WTC11 (cell line): ENCODE measurements around the gene CHAC1. TPM values are rescaled to one million over a fixed set of nuclear protein-coding genes. Genes with fewer than 3 reads are reported as not detected.

ENCODE experiments used
- ATAC-seq: fragments of 200-7000 bp; cut with Tn5 transposase; 2 replicates; pipeline ENCODE4 v1.10.0; 2021; ENCODE audit warnings: mild to moderate bottlenecking, moderate library complexity
- CTCF ChIA-PET: fragments of 300-600 bp; sonication (Branson Sonifier 250); formaldehyde crosslinking; loops from one replicate; lab custom pipeline; 2021; ENCODE audit warnings: antibody characterized with exemption; lab: Charles Lee
- POLR2A ChIA-PET: fragments of 350-600 bp; sonication (Branson Sonifier 250); formaldehyde crosslinking; loops from one replicate; lab custom pipeline; 2021; ENCODE audit warnings: antibody characterized with exemption; lab: Charles Lee
- DNase-seq: peaks from one replicate; pipeline ENCODE4 v3.0.0; 2021; ENCODE audit warnings: low spot score
- H3K27ac Mint-ChIP-seq: 2 replicates; pipeline ENCODE4 v1.8.0; 2021; ENCODE audit warnings: mixed read lengths
- H3K27me3 Mint-ChIP-seq: 2 replicates; pipeline ENCODE4 v1.8.0; 2021; ENCODE audit warnings: low read depth, mild to moderate bottlenecking, moderate library complexity, mixed read lengths
- H3K36me3 Mint-ChIP-seq: 2 replicates; pipeline ENCODE4 v1.8.0; 2021; ENCODE audit warnings: mixed read lengths
- H3K4me1 Mint-ChIP-seq: 2 replicates; pipeline ENCODE4 v1.8.0; 2022; ENCODE audit warnings: mixed read lengths
- H3K4me3 Mint-ChIP-seq: 2 replicates; pipeline ENCODE4 v1.8.0; 2021; ENCODE audit warnings: mild to moderate bottlenecking, moderate library complexity, mixed read lengths
- H3K9me3 Mint-ChIP-seq: 2 replicates; pipeline ENCODE4 v1.8.0; 2021; ENCODE audit warnings: mixed read lengths
- CBFB ChIP-seq: sonication (generic); formaldehyde crosslinking; IDR thresholded peaks from 2 replicates; pipeline ENCODE4 v1.8.1; 2022; ENCODE audit warnings: mild to moderate bottlenecking, low read depth, missing genetic modification reagents
- ELF4 ChIP-seq: sonication (generic); formaldehyde crosslinking; IDR thresholded peaks from 2 replicates; pipeline ENCODE4 v1.8.1; 2022; ENCODE audit warnings: low read depth, mild to moderate bottlenecking, moderate library complexity, missing genetic modification reagents
- ETV6 ChIP-seq: sonication (generic); formaldehyde crosslinking; IDR thresholded peaks from 2 replicates; pipeline ENCODE4 v1.8.1; 2022; ENCODE audit warnings: mild to moderate bottlenecking, missing genetic modification reagents
- FOXJ3 ChIP-seq: sonication (generic); formaldehyde crosslinking; IDR thresholded peaks from 2 replicates; pipeline ENCODE4 v1.9.0; 2021; ENCODE audit warnings: missing genetic modification reagents, mild to moderate bottlenecking, borderline replicate concordance
- FOXP1 ChIP-seq: sonication (generic); formaldehyde crosslinking; IDR thresholded peaks from 2 replicates; pipeline ENCODE4 v1.8.0; 2022; ENCODE audit warnings: missing genetic modification reagents, mild to moderate bottlenecking, moderate library complexity, borderline replicate concordance
- GTF2I ChIP-seq: fragments of 250-450 bp; sonication (Bioruptor Pico); conservative IDR thresholded peaks from 2 replicates; pipeline ENCODE4 v1.4.0; 2021; ENCODE audit warnings: mild to moderate bottlenecking
- JAZF1 ChIP-seq: fragments of 250-450 bp; sonication (Bioruptor Pico); IDR thresholded peaks from 2 replicates; pipeline ENCODE4 v1.9.0; 2021; ENCODE audit warnings: moderate library complexity, mild to moderate bottlenecking, inconsistent platforms
- MXD4 ChIP-seq: fragments of 250-450 bp; sonication (Bioruptor Pico); IDR thresholded peaks from 2 replicates; pipeline ENCODE4 v1.8.0; 2021; ENCODE audit warnings: mild to moderate bottlenecking, moderate library complexity, borderline replicate concordance
- NR2C2 ChIP-seq: sonication (generic); formaldehyde crosslinking; IDR thresholded peaks from 2 replicates; pipeline ENCODE4 v1.8.0; 2022; ENCODE audit warnings: mild to moderate bottlenecking, missing genetic modification reagents
- SMAD4 ChIP-seq: sonication (generic); formaldehyde crosslinking; IDR thresholded peaks from 2 replicates; pipeline ENCODE4 v1.8.0; 2022; ENCODE audit warnings: mild to moderate bottlenecking, missing genetic modification reagents
- TCF7 ChIP-seq: sonication (generic); formaldehyde crosslinking; IDR thresholded peaks from 2 replicates; pipeline ENCODE4 v1.8.0; 2022; ENCODE audit warnings: mild to moderate bottlenecking, low read depth, missing genetic modification reagents, moderate library complexity
- ZBTB21 ChIP-seq: sonication (generic); formaldehyde crosslinking; IDR thresholded peaks from 2 replicates; pipeline ENCODE4 v1.8.1; 2023; ENCODE audit warnings: mild to moderate bottlenecking, missing genetic modification reagents, borderline replicate concordance
- ZNF219 ChIP-seq: sonication (generic); formaldehyde crosslinking; IDR thresholded peaks from 2 replicates; pipeline ENCODE4 v1.8.0; 2023; ENCODE audit warnings: missing genetic modification reagents, mild to moderate bottlenecking, borderline replicate concordance
- ZNF317 ChIP-seq: sonication (generic); formaldehyde crosslinking; IDR thresholded peaks from 2 replicates; pipeline ENCODE4 v1.8.1; 2023; ENCODE audit warnings: low read depth, mild to moderate bottlenecking, moderate library complexity, missing genetic modification reagents, borderline replicate concordance
- ZNF416 ChIP-seq: fragments of 250-450 bp; sonication (Bioruptor Pico); IDR thresholded peaks from 2 replicates; pipeline ENCODE4 v1.9.0; 2021; ENCODE audit warnings: mild to moderate bottlenecking, inconsistent platforms
- ZNF423 ChIP-seq: fragments of 250-450 bp; sonication (Bioruptor Pico); IDR thresholded peaks from 2 replicates; pipeline ENCODE4 v2.1.2; 2022; ENCODE audit warnings: mild to moderate bottlenecking, moderate library complexity
- total RNA-seq: library from RNA; stranded (reverse); gene quantifications from 3 replicates; pipeline ENCODE4 v1.2.3, GENCODE V29; 2021
- TF ChIP-seq, protein P1 (sequence below): sonication (generic); formaldehyde crosslinking; IDR thresholded peaks from 2 replicates; pipeline ENCODE4 v1.8.1; 2023; ENCODE audit warnings: mild to moderate bottlenecking, missing genetic modification reagents, moderate library complexity
- TF ChIP-seq, protein P2 (sequence below): sonication (generic); formaldehyde crosslinking; IDR thresholded peaks from 2 replicates; pipeline ENCODE4 v1.8.0; 2023; ENCODE audit warnings: missing genetic modification reagents
- TF ChIP-seq, protein P3 (sequence below): sonication (generic); formaldehyde crosslinking; conservative IDR thresholded peaks from 2 replicates; pipeline ENCODE4 v1.8.1; 2022; ENCODE audit warnings: mild to moderate bottlenecking, missing genetic modification reagents
- TF ChIP-seq, protein P4 (sequence below): sonication (generic); formaldehyde crosslinking; IDR thresholded peaks from 2 replicates; pipeline ENCODE4 v1.8.1; 2022; ENCODE audit warnings: low read depth, mild to moderate bottlenecking, moderate library complexity, missing genetic modification reagents, borderline replicate concordance
- TF ChIP-seq, protein P5 (sequence below): fragments of 250-450 bp; sonication (Bioruptor Pico); IDR thresholded peaks from 2 replicates; pipeline ENCODE4 v1.9.0; 2021; ENCODE audit warnings: mild to moderate bottlenecking
- TF ChIP-seq, protein P6 (sequence below): sonication (generic); formaldehyde crosslinking; IDR thresholded peaks from 2 replicates; pipeline ENCODE4 v1.8.0; 2023; ENCODE audit warnings: missing genetic modification reagents, mild to moderate bottlenecking, borderline replicate concordance

CHAC1 gene
- total RNA-seq, 1 experiment from 2014 or later: 31.0 TPM

DNA sequence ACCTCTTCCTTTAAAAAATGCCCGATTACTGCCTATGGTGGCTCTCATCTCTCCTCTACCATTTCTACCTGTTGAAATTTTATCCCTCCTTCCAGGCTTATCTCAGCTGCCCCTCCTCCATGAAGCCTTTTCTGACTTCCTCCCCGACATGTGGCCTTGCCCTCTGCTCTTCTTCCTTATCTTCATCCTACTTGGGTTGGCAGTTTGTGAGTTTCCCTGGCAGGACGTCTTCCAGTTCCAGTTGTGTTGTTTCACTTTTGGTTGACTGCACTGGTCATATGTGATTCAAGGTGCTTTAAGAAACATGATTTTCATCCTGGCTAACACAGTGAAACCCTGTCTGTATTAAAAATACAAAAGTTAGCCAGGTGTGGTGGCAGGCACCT is 19.8 kb upstream of the CHAC1 start (continued):
- no peak for TF ChIP-seq TCF7 (CRISPR knock-in tag)
- TF ChIP-seq, protein P1, sequence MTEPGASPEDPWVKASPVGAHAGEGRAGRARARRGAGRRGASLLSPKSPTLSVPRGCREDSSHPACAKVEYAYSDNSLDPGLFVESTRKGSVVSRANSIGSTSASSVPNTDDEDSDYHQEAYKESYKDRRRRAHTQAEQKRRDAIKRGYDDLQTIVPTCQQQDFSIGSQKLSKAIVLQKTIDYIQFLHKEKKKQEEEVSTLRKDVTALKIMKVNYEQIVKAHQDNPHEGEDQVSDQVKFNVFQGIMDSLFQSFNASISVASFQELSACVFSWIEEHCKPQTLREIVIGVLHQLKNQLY: no peak
- no peak for TF ChIP-seq GTF2I

DNA sequence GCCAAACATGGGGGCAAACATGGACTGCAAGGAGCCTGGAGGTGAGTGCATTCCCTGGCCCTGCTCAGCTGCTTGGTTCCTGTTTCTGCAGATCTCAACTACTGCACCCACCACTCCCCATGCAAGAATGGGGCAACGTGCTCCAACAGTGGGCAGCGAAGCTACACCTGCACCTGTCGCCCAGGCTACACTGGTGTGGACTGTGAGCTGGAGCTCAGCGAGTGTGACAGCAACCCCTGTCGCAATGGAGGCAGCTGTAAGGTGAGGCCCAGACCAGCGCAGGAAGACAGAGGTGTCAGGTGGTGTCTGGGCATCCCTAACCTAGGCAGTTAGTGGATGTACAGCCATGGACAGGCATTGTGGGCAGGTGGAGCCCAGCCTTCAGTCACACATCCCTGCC is 18.8 kb upstream of the CHAC1 start:
- H3K36me3 Mint-ChIP-seq: no peaks in the 10 kb centered on the region
- H3K4me3 Mint-ChIP-seq: no peak overlapping the region
- no peak for ATAC-seq
- DNase-seq: no peak
- H3K4me1 Mint-ChIP-seq: peaks cover 24% of the 10 kb centered on the region
- CTCF ChIA-PET: interaction anchor here (0.6 to 1.2 kb wide), 3 partner anchors 28 to 250 kb away, joined by 3 to 4 read pairs (median 3); no protein-coding TSS in a partner anchor
- H3K9me3 Mint-ChIP-seq: no peaks in the 10 kb centered on the region
- peaks cover 49% of the 10 kb centered on the region for H3K27me3 Mint-ChIP-seq
- POLR2A ChIA-PET: interaction anchor here (1.4 kb wide), 1 partner anchor 19 kb away, joined by 4 read pairs; the partner anchor contains the start of gene CHAC1
- H3K27ac Mint-ChIP-seq: no peak overlapping the region
- TF ChIP-seq ETV6 (CRISPR knock-in tag) (no peak), FOXP1 (CRISPR knock-in tag) (no peak), ZNF317 (CRISPR knock-in tag) (no peak), ZNF423 (no peak), JAZF1 (CRISPR knock-in tag) (no peak), ELF4 (CRISPR knock-in tag) (no peak), FOXJ3 (CRISPR knock-in tag) (no peak), MXD4 (CRISPR knock-in tag) (no peak), ZBTB21 (CRISPR knock-in tag) (no peak), NR2C2 (CRISPR knock-in tag) (no peak), ZNF219 (CRISPR knock-in tag) (no peak), ZNF416 (no peak), SMAD4 (CRISPR knock-in tag) (no peak), CBFB (no peak)
- TF ChIP-seq, protein P2, sequence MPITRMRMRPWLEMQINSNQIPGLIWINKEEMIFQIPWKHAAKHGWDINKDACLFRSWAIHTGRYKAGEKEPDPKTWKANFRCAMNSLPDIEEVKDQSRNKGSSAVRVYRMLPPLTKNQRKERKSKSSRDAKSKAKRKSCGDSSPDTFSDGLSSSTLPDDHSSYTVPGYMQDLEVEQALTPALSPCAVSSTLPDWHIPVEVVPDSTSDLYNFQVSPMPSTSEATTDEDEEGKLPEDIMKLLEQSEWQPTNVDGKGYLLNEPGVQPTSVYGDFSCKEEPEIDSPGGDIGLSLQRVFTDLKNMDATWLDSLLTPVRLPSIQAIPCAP (CRISPR knock-in tag): no peak
- TF ChIP-seq, protein P3, sequence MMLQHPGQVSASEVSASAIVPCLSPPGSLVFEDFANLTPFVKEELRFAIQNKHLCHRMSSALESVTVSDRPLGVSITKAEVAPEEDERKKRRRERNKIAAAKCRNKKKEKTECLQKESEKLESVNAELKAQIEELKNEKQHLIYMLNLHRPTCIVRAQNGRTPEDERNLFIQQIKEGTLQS (CRISPR knock-in tag): no peak
- TF ChIP-seq, protein P4, sequence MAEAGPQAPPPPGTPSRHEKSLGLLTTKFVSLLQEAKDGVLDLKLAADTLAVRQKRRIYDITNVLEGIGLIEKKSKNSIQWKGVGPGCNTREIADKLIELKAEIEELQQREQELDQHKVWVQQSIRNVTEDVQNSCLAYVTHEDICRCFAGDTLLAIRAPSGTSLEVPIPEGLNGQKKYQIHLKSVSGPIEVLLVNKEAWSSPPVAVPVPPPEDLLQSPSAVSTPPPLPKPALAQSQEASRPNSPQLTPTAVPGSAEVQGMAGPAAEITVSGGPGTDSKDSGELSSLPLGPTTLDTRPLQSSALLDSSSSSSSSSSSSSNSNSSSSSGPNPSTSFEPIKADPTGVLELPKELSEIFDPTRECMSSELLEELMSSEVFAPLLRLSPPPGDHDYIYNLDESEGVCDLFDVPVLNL (CRISPR knock-in tag): no peak
- TF ChIP-seq, protein P5, sequence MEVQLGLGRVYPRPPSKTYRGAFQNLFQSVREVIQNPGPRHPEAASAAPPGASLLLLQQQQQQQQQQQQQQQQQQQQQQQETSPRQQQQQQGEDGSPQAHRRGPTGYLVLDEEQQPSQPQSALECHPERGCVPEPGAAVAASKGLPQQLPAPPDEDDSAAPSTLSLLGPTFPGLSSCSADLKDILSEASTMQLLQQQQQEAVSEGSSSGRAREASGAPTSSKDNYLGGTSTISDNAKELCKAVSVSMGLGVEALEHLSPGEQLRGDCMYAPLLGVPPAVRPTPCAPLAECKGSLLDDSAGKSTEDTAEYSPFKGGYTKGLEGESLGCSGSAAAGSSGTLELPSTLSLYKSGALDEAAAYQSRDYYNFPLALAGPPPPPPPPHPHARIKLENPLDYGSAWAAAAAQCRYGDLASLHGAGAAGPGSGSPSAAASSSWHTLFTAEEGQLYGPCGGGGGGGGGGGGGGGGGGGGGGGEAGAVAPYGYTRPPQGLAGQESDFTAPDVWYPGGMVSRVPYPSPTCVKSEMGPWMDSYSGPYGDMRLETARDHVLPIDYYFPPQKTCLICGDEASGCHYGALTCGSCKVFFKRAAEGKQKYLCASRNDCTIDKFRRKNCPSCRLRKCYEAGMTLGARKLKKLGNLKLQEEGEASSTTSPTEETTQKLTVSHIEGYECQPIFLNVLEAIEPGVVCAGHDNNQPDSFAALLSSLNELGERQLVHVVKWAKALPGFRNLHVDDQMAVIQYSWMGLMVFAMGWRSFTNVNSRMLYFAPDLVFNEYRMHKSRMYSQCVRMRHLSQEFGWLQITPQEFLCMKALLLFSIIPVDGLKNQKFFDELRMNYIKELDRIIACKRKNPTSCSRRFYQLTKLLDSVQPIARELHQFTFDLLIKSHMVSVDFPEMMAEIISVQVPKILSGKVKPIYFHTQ (CRISPR knock-in tag): no peak
- TF ChIP-seq, protein P6, sequence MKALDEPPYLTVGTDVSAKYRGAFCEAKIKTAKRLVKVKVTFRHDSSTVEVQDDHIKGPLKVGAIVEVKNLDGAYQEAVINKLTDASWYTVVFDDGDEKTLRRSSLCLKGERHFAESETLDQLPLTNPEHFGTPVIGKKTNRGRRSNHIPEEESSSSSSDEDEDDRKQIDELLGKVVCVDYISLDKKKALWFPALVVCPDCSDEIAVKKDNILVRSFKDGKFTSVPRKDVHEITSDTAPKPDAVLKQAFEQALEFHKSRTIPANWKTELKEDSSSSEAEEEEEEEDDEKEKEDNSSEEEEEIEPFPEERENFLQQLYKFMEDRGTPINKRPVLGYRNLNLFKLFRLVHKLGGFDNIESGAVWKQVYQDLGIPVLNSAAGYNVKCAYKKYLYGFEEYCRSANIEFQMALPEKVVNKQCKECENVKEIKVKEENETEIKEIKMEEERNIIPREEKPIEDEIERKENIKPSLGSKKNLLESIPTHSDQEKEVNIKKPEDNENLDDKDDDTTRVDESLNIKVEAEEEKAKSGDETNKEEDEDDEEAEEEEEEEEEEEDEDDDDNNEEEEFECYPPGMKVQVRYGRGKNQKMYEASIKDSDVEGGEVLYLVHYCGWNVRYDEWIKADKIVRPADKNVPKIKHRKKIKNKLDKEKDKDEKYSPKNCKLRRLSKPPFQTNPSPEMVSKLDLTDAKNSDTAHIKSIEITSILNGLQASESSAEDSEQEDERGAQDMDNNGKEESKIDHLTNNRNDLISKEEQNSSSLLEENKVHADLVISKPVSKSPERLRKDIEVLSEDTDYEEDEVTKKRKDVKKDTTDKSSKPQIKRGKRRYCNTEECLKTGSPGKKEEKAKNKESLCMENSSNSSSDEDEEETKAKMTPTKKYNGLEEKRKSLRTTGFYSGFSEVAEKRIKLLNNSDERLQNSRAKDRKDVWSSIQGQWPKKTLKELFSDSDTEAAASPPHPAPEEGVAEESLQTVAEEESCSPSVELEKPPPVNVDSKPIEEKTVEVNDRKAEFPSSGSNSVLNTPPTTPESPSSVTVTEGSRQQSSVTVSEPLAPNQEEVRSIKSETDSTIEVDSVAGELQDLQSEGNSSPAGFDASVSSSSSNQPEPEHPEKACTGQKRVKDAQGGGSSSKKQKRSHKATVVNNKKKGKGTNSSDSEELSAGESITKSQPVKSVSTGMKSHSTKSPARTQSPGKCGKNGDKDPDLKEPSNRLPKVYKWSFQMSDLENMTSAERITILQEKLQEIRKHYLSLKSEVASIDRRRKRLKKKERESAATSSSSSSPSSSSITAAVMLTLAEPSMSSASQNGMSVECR (CRISPR knock-in tag): no peak
- TF ChIP-seq, all 79 proteins: peak for 0
